GM19324 (cell line): Measurements from ENCODE around the gene NHS.
"Not testable (repeated sequence)": the region's sequence is repeated elsewhere in the genome, so short reads cannot be mapped to it uniquely, and the experiment has no call there.

ENCODE experiments used
- ATAC-seq: cut with Tn5 transposase; IDR thresholded peaks from one replicate; pipeline ENCODE4 v1.9.1; 2021; ENCODE audit warnings: mild to moderate bottlenecking, moderate library complexity; ENCODE audit not compliant: unreplicated experiment, low FRiP score

Gene NHS

GRCh38 chrX:17484592-17484991 lies 109.6 kb downstream of the NHS start:
- ATAC-seq: no peak

GRCh38 chrX:17485391-17485790 lies 110.4 kb downstream of the NHS start:
- no peak for ATAC-seq

GRCh38 chrX:17488036-17488435 lies 113.0 kb downstream of the NHS start:
- ATAC-seq: no peak

- ATAC-seq: no peak
Measured at GRCh38 chrX:17494216-17494615, 119.2 kb downstream of the NHS start.

- no peak for ATAC-seq
Measured at GRCh38 chrX:17495052-17495451, 120.1 kb downstream of the NHS start.

- no peak for ATAC-seq
Measured at GRCh38 chrX:17496407-17496806, 121.4 kb downstream of the NHS start.

- no peak for ATAC-seq
Measured at GRCh38 chrX:17497193-17497592, 122.2 kb downstream of the NHS start.

- ATAC-seq: no peak
Measured at GRCh38 chrX:17499512-17499911, 124.5 kb downstream of the NHS start.

GRCh38 chrX:17500145-17500579 lies 125.2 kb downstream of the NHS start:
- ATAC-seq: no peak

- no peak for ATAC-seq
Measured at GRCh38 chrX:17501746-17502145, 126.7 kb downstream of the NHS start.

- not testable (repeated sequence) for ATAC-seq
Measured at GRCh38 chrX:17506352-17506751, 131.4 kb downstream of the NHS start.

GRCh38 chrX:17511556-17511955 lies 136.6 kb downstream of the NHS start:
- ATAC-seq: no peak

GRCh38 chrX:17519358-17519757 lies 144.4 kb downstream of the NHS start:
- no peak for ATAC-seq

- ATAC-seq: no peak
Measured at GRCh38 chrX:17520016-17520615, 145.1 kb downstream of the NHS start.

- ATAC-seq: no peak
Measured at GRCh38 chrX:17521871-17522693, 147.1 kb downstream of the NHS start.

GRCh38 chrX:17525266-17525665 lies 150.3 kb downstream of the NHS start:
- ATAC-seq: no peak

- no peak for ATAC-seq
Measured at GRCh38 chrX:17525762-17526555, 151.0 kb downstream of the NHS start.

GRCh38 chrX:17527135-17527701 lies 152.2 kb downstream of the NHS start:
- ATAC-seq: no peak

GRCh38 chrX:17527922-17528321 lies 152.9 kb downstream of the NHS start:
- ATAC-seq: no peak

GRCh38 chrX:17529151-17529745 lies 154.2 kb downstream of the NHS start:
- no peak for ATAC-seq

GRCh38 chrX:17531500-17531899 lies 156.5 kb downstream of the NHS start:
- no peak for ATAC-seq
